Fibroblast of pulmonary artery (primary cell): Measurements from ENCODE around the gene CGNL1.

ENCODE experiments used
- DNase-seq: peaks from one replicate; pipeline ENCODE4 v3.0.0-alpha.2; 2010; ENCODE audit warnings: low read depth
- H3K4me3 ChIP-seq: replicated peaks from 2 replicates; pipeline ENCODE4 v1.5.1; 2011; ENCODE audit warnings: low read depth, mild to moderate bottlenecking, control low read depth, low read length, moderate library complexity
- CTCF ChIP-seq: IDR thresholded peaks from 2 replicates; pipeline ENCODE4 v1.5.1; 2011; ENCODE audit warnings: mild to moderate bottlenecking, control low read depth, low read length, inconsistent platforms; ENCODE audit errors: missing control alignments

Gene CGNL1

GRCh38 chr15:57580428-57580827, 204.1 kb downstream of the CGNL1 start:
- H3K4me3 ChIP-seq: no peak overlapping the region
- no peak for DNase-seq
- TF ChIP-seq CTCF: no peak

GRCh38 chr15:57580866-57581265, 204.6 kb downstream of the CGNL1 start:
- H3K4me3 ChIP-seq: no peak overlapping the region
- DNase-seq: no peak
- TF ChIP-seq CTCF: no peak

GRCh38 chr15:57582090-57582489, 205.8 kb downstream of the CGNL1 start:
- H3K4me3 ChIP-seq: no peak overlapping the region
- DNase-seq: no peak
- no peak for TF ChIP-seq CTCF

- H3K4me3 ChIP-seq: no peak overlapping the region
- no peak for DNase-seq
- TF ChIP-seq CTCF: no peak
Observed at GRCh38 chr15:57583282-57583681, 207.0 kb downstream of the CGNL1 start.

- TF ChIP-seq CTCF: no peak
- DNase-seq: no peak
Observed at GRCh38 chr15:57583720-57584119, 207.4 kb downstream of the CGNL1 start.

GRCh38 chr15:57586661-57587424, 210.5 kb downstream of the CGNL1 start:
- TF ChIP-seq CTCF: no peak
- no peak for DNase-seq
- H3K4me3 ChIP-seq: no peak overlapping the region

More at GRCh38 chr15:57583720-57584119, 207.4 kb downstream of the CGNL1 start:
- H3K4me3 ChIP-seq: no peak overlapping the region

- no peak overlapping the region for H3K4me3 ChIP-seq
- no peak for DNase-seq
- no peak for TF ChIP-seq CTCF
Observed at GRCh38 chr15:57589281-57589680, 213.0 kb downstream of the CGNL1 start.
